HL-60/S4 treated with phorbol 12-myristate 13-acetate at 8.2 ng/mL for 4 days and 3 days (cell line): Measurements from ENCODE around the gene STXBP2.
"Not testable (repeated sequence)": the region's sequence is repeated elsewhere in the genome, so short reads cannot be mapped to it uniquely, and the experiment has no call there.

Source experiments
- in situ Hi-C: fragments of 300-500 bp; cut with MboI; formaldehyde crosslinking; loops from 2 replicates; pipeline ENCODE4 v1.15.0; 2022; ENCODE audit warnings: low sequenced_read_pairs

Gene STXBP2

DNA sequence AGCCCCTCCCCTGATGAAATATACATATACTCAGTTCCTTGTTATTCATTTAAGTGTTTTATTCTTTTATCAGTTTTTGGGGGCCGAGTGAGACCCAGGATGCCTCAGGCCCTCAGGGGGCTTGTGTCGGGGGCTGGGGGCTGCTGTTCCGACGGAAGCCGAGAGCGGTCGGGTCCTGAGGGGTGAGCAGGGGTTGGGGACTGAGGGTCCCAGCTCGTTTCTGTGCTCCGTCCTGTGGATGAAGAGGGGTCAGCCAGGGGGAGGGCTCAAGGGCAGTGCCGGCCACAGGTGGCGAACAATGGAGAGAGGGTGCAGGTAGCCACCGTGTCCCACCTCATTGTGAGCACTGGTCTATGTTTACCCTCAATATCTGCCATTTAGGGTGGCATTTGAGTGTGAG is 5.3 kb upstream of the STXBP2 start:
- in situ Hi-C loops, result no loop called here

DNA sequence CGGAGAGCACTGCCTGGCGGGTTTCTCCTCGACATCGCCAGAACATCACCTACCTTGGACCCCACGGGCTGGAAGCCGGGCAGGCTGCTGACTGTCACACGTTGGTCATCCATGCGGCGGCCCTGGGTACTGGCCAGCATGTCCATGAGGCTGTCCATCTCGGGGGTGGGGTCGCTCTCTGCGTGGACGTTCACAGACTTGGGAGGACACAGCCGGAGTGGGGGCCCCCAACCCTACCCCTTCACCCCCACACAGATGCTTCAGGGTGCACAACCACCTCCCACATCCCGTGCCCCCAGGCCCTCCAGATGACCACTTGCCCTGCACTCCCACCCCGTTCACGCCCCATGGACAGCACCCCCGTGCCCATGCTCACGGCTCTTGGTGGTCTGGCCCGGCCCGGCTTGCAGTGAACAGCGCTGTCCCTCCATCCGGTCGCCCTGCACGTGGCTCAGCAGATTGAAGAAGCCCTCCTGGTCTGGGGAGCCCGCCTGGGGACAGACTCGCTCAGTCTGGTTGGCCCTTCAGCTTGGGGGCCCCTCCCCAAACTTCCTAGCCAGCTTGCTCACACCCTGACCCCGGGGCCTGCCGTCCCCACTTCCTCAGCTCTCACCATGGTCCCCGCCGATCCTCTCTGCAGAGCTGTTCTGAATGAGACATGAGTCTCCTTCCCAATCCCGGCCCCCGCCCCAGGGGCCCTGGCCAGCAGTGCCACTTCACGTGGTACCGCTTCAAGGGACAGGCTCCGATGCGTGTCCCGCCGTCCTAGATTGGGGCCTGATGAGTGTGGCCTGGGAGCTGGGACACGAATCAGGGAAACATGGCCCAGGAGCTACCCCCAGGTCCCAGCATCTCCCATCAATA is 4.3 kb upstream of the STXBP2 start:
- in situ Hi-C loops, result no loop called here

- in situ Hi-C loops, result no loop called here
Measured at GRCh38 chr19:7633698-7634097, 3.2 kb upstream of the STXBP2 start, which contains the start of gene PCP2. PCP2 (minus strand) TSS chr19:7633719; CDS start chr19:7633457, 262 bp downstream.

DNA sequence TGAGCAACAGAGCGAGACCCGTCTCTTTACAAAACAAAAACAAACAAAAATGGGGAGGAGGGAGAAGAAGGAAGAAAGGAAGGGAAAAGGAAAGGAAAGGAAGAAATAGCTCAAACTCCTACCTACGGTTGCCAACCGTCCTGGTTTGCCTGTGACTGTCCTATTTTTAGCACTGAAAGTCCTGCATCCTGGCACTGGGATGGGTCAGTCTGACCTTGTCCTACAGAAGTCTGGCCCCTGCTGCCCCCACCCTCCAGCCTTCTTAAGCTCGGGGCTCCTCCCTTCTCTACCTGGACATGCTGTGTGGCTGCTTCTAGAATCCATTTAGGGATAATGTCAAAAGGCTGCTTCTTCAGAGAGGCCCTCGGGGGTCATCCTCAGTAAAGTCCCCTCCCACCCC is 1.2 kb upstream of the STXBP2 start:
- in situ Hi-C loops, result no loop called here

DNA sequence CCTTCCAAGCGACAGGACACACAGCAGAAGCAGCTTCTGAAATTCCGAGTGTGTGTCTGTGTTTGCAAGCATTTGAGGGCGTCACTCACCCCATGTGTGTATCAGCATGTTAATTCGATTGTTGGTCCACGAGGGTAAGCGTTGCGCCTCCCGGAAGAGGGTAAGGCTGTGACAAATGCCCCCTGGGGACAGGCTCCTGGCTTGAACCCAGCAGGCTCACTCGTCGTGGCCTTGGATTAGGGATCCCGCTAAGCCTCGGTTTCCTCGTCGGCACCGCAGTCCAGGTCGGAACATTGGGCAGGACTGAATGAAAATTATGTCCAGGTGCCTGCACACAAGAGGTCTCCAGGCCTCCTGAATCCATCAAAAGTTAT is 606 bp upstream of the STXBP2 start:
- in situ Hi-C loops, result no loop called here

GRCh38 chr19:7637374-7638256 is 705 bp downstream of the STXBP2 start:
- in situ Hi-C loops, result no loop called here

- in situ Hi-C loops, result no loop called here
Measured at GRCh38 chr19:7638802-7639465, 2.0 kb downstream of the STXBP2 start.

DNA sequence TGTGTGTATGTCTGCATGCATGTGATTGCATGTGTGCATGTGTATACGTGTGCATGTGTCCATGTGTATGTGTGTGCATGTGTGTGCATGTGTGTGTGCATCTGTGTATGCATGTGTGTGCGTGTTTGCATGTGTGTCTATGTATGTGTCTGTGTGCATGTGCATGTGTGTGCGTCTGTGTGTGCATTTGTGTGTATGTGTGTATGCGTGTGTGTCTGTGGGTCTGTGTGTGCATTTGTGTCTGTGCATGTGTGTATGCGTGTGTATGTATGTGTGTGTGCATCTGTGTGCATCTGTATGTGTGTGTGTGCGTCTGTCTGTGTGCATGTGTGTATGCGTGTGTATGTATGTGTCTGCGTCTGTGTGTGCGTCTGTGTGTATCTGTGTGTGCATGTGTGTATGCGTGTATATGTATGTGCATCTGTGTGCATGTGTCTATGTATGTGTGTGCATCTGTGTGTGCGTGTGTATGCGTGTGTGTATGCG is 3.0 kb downstream of the STXBP2 start:
- in situ Hi-C loops, result no loop called here

GRCh38 chr19:7640803-7641202 is 3.9 kb downstream of the STXBP2 start:
- in situ Hi-C loops, result no loop called here

GRCh38 chr19:7641290-7642276 is 4.7 kb downstream of the STXBP2 start:
- in situ Hi-C loops, result no loop called here

GRCh38 chr19:7642295-7643030 is 5.6 kb downstream of the STXBP2 start:
- in situ Hi-C loops, result no loop called here

DNA sequence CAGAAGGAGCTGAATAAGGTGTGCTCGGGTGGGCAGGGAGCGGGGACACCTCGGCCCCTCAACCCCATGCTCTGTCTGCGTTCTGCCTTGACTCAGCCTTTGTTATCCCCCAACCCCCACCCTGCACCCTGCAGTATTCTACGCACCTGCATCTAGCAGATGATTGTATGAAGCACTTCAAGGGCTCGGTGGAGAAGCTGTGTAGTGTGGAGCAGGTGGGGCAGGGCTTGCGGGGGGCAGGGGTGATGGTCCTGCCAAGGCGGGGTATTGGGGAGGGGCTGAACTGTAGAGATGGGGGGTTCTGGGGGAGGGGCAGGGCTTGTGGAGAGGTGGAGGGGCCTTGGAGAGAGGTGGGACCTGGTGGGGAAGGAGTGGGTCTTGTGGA is 6.1 kb downstream of the STXBP2 start:
- in situ Hi-C loops, result no loop called here

- in situ Hi-C loops, result not testable (repeated sequence)
Measured at GRCh38 chr19:7643629-7644549, 7.0 kb downstream of the STXBP2 start.

DNA sequence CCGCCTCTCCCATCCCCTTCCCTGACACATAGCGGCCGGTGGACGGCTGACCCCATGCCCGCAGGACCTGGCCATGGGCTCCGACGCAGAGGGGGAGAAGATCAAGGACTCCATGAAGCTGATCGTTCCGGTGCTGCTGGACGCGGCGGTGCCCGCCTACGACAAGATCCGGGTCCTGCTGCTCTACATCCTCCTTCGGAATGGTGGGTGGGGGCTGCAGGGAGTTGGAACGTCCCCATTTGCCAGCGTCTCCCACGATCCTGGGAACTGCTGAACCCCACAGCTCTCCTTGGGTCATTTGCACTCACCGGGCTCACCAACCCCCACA is 7.6 kb downstream of the STXBP2 start:
- in situ Hi-C loops, result no loop called here

DNA sequence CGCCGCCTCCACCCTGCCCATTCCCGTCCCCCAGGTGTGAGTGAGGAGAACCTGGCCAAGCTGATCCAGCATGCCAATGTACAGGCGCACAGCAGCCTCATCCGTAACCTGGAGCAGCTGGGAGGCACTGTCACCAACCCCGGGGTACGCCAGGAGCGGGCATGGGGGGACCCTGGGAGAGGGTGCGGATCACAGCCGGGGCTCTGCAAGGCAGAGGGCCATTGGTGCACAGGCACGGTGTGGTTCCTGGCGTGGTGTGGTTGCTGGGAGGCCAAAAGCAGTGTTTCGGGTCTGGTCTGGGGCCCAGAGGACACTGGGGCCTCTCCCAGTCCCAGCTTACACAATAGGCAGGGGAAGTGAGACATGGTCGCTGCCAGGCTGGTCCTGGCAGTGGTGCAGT is 8.3 kb downstream of the STXBP2 start:
- in situ Hi-C loops, result no loop called here

DNA sequence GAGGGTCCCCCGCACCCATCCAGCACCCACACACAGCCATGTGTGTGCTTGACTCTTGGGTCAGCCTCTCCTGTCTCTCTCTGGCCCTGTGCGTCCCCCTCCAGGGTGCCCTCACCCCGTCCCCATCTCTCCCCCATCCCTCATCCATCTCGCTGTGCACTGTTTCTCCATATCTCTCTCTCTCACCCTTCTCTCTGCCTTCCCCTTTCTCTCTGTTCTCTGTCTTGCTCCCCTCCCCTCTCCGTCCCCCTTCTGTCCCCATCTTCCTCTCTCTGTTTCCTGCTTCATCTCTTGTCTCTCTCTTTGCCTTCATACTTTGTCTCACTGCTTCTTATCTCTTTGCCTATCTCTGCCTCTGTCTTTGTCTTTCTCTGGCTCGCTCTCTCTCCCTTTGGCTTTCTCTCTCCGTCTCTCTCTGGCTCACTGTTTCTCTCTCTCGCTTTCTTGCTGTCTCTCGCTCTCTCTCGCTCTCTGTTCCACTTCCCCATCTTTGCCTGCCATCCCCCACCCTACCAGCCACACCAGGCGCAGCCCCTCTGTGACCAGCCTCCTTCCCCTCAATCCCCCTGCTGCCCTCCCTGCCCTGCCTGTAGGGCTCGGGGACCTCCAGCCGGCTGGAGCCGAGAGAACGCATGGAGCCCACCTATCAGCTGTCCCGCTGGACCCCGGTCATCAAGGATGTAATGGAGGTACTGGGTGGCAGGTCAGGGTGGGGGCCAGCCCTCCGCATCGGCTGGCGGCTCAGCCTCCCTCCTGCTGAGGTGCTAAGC is 8.9 kb downstream of the STXBP2 start:
- in situ Hi-C loops, result no loop called here

GRCh38 chr19:7646426-7646700 is 9.5 kb downstream of the STXBP2 start:
- in situ Hi-C loops, result no loop called here

GRCh38 chr19:7647156-7647555 is 10.2 kb downstream of the STXBP2 start:
- in situ Hi-C loops, result no loop called here
